SH-SY5Y (cell line): ENCODE measurements around the gene RNF6.

Experiments
- GATA2 ChIP-seq: IDR thresholded peaks from 2 replicates; pipeline ENCODE4 v1.6.1; 2011; ENCODE audit warnings: mild to moderate bottlenecking, low read depth, low read length
- GATA3 ChIP-seq: IDR thresholded peaks from 2 replicates; pipeline ENCODE4 v1.6.1; 2011; ENCODE audit warnings: low read depth, mild to moderate bottlenecking, low read length, moderate library complexity

- TF ChIP-seq GATA2 (no peak), GATA3 (no peak)
Observed at GRCh38 chr13:26185720-26186117, 36.4 kb downstream of the RNF6 start.
